Panc1 (cell line): Measurements from ENCODE around the gene VPS11. TPM values are rescaled to one million over a fixed set of nuclear protein-coding genes. Genes with fewer than 3 reads are reported as not detected.

ENCODE experiments used
- ATAC-seq: fragments of 200-7000 bp; cut with Tn5 transposase; 2 replicates; pipeline ENCODE4 v1.9.1; 2020; ENCODE audit warnings: mild to moderate bottlenecking, moderate library complexity
- BruUV-seq: library from RNA; stranded (reverse); fragments of 400-500 nt; replicated peaks from 2 replicates; lab custom pipeline; 2021; lab: Mats Ljungman, UMichigan
- CTCF ChIA-PET: fragments of 300-600 bp; sonication (Branson Sonifier 250); formaldehyde crosslinking; loops from one replicate; lab custom pipeline; 2022; ENCODE audit warnings: antibody characterized with exemption; lab: Charles Lee
- POLR2A ChIA-PET: fragments of 300-600 bp; sonication (Branson Sonifier 250); formaldehyde crosslinking; loops from one replicate; lab custom pipeline; 2022; ENCODE audit warnings: antibody characterized with exemption; lab: Charles Lee
- DNase-seq: peaks from one replicate; pipeline ENCODE4 v3.0.0-alpha.2; 2010; ENCODE audit warnings: low read depth, low spot score
- H3K27ac ChIP-seq: 2 replicates; pipeline ENCODE4 v1.5.1; 2011; ENCODE audit warnings: mild to moderate bottlenecking, low read length, inconsistent platforms
- H3K27me3 ChIP-seq: fragments of 200-500 bp; sonication (Bioruptor generic); 2 replicates; pipeline ENCODE4 v1.6.0; 2014; ENCODE audit warnings: low read length, inconsistent platforms; ENCODE audit not compliant: control insufficient read depth, insufficient read depth
- H3K36me3 ChIP-seq: fragments of 200-500 bp; sonication (Bioruptor generic); 2 replicates; pipeline ENCODE4 v1.5.1; 2014; ENCODE audit warnings: inconsistent platforms, mild to moderate bottlenecking, low read length, moderate library complexity; ENCODE audit not compliant: control insufficient read depth, insufficient read depth
- H3K4me1 ChIP-seq: 2 replicates; pipeline ENCODE4 v1.5.1; 2011; ENCODE audit warnings: inconsistent platforms, mild to moderate bottlenecking, low read length, moderate library complexity; ENCODE audit not compliant: control insufficient read depth, insufficient read depth
- H3K4me3 ChIP-seq, 2 experiments: 2 replicates each; pipeline ENCODE4 v1.5.1; 2011 to 2012; ENCODE audit warnings: low read depth in 2 of 2, low read length in 2 of 2, mild to moderate bottlenecking in 2 of 2, inconsistent platforms in 1 of 2, moderate library complexity in 1 of 2
- H3K9me3 ChIP-seq: fragments of 200-500 bp; sonication (Bioruptor generic); 2 replicates; pipeline ENCODE4 v1.5.1; 2014; ENCODE audit warnings: low read depth, mild to moderate bottlenecking, inconsistent platforms, low read length, moderate library complexity; ENCODE audit not compliant: control insufficient read depth, insufficient read depth
- POLR2AphosphoS5 ChIP-seq: IDR thresholded peaks from 2 replicates; pipeline ENCODE4 v1.6.1; 2012; ENCODE audit warnings: mild to moderate bottlenecking, low read depth, low read length, moderate library complexity
- SIN3A ChIP-seq: IDR thresholded peaks from 2 replicates; pipeline ENCODE4 v1.6.1; 2012; ENCODE audit warnings: low read depth, mild to moderate bottlenecking, low read length, moderate library complexity, borderline replicate concordance; ENCODE audit not compliant: insufficient read depth
- TCF7L2 ChIP-seq: IDR thresholded peaks from 2 replicates; pipeline ENCODE4 v1.6.1; 2011; ENCODE audit warnings: mild to moderate bottlenecking, low read depth, low read length, inconsistent platforms
- in situ Hi-C: cut with HindIII; loops from 2 replicates; pipeline ENCODE4 v1.10.0; 2016; ENCODE audit warnings: low sequenced_read_pairs, low pct_unique_long_range_greater_than_20kb
- intact Hi-C: fragments of 100-400 bp; cut with micrococcal nuclease; formaldehyde crosslinking; loops from one replicate; pipeline ENCODE4 v1.10.0; 2022; ENCODE audit not compliant: unreplicated experiment
- total RNA-seq: library from RNA; stranded (reverse); gene quantifications from one replicate; pipeline ENCODE4 v1.2.1, GENCODE V29; 2021; ENCODE audit not compliant: unreplicated experiment
- TF ChIP-seq, protein P1 (sequence below), 2 experiments: IDR thresholded peaks; 2 replicates each; pipeline ENCODE4 v1.6.1; 2011 to 2012; ENCODE audit warnings: low read depth in 2 of 2, control low read depth in 1 of 2, low read length in 1 of 2, mild to moderate bottlenecking in 1 of 2, moderate library complexity in 1 of 2; ENCODE audit not compliant: insufficient read depth in 1 of 2
- TF ChIP-seq, protein P2 (sequence below): fragments of 450-650 bp; IDR thresholded peaks from 2 replicates; pipeline ENCODE4 v1.5.1; 2017; ENCODE audit warnings: mild to moderate bottlenecking

The VPS11 gene
- total RNA-seq, 1 experiment from 2014 or later = 28.2 TPM

DNA sequence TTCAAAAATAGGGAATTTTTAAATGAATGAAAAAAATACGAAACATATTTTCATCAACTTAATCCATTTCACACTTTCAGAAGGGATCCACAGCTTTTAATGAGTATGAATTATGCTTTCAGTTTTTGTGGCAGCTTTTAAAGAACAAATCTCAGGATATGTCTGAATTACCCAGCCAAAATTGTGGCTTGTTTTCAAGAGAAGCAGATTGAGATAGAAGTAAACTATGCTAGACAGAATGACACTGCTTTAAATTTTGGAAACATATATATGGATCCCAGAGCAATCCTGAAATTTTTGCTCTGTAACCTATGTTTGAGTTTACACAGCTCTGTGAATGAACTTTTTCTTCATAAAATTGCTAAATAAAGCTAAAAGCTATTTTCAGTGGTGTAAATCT lies 51.3 kb downstream of the VPS11 start:
- BruUV-seq = no TSS peak
- in situ Hi-C loops = no loop called here
- no peak overlapping the region for H3K4me3 ChIP-seq
- ATAC-seq = no peak
- H3K27ac ChIP-seq = no peak overlapping the region
- intact Hi-C loops = no loop called here
- H3K4me1 ChIP-seq = peaks cover 12% of the 10 kb centered on the region
- peaks cover 5% of the 10 kb centered on the region; the same call in 1 of the 2 replicates for H3K36me3 ChIP-seq
- CTCF ChIA-PET = interaction anchor here (0.8 kb wide), 1 partner anchor 9 kb away, joined by 7 read pairs; no protein-coding TSS in a partner anchor
- no peak for DNase-seq
- POLR2A ChIA-PET = no interaction called here
- TF ChIP-seq SIN3A = no peak
- TF ChIP-seq, protein P1, sequence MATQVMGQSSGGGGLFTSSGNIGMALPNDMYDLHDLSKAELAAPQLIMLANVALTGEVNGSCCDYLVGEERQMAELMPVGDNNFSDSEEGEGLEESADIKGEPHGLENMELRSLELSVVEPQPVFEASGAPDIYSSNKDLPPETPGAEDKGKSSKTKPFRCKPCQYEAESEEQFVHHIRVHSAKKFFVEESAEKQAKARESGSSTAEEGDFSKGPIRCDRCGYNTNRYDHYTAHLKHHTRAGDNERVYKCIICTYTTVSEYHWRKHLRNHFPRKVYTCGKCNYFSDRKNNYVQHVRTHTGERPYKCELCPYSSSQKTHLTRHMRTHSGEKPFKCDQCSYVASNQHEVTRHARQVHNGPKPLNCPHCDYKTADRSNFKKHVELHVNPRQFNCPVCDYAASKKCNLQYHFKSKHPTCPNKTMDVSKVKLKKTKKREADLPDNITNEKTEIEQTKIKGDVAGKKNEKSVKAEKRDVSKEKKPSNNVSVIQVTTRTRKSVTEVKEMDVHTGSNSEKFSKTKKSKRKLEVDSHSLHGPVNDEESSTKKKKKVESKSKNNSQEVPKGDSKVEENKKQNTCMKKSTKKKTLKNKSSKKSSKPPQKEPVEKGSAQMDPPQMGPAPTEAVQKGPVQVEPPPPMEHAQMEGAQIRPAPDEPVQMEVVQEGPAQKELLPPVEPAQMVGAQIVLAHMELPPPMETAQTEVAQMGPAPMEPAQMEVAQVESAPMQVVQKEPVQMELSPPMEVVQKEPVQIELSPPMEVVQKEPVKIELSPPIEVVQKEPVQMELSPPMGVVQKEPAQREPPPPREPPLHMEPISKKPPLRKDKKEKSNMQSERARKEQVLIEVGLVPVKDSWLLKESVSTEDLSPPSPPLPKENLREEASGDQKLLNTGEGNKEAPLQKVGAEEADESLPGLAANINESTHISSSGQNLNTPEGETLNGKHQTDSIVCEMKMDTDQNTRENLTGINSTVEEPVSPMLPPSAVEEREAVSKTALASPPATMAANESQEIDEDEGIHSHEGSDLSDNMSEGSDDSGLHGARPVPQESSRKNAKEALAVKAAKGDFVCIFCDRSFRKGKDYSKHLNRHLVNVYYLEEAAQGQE (IDR thresholded peaks at IDR 0.05; ENCODE audit: insufficient read depth in 1 of 2, low read depth in 2 of 2, low read length in 1 of 2) = no peak
- no peak for TF ChIP-seq TCF7L2
- TF ChIP-seq POLR2AphosphoS5 = no peak
- TF ChIP-seq, protein P2, sequence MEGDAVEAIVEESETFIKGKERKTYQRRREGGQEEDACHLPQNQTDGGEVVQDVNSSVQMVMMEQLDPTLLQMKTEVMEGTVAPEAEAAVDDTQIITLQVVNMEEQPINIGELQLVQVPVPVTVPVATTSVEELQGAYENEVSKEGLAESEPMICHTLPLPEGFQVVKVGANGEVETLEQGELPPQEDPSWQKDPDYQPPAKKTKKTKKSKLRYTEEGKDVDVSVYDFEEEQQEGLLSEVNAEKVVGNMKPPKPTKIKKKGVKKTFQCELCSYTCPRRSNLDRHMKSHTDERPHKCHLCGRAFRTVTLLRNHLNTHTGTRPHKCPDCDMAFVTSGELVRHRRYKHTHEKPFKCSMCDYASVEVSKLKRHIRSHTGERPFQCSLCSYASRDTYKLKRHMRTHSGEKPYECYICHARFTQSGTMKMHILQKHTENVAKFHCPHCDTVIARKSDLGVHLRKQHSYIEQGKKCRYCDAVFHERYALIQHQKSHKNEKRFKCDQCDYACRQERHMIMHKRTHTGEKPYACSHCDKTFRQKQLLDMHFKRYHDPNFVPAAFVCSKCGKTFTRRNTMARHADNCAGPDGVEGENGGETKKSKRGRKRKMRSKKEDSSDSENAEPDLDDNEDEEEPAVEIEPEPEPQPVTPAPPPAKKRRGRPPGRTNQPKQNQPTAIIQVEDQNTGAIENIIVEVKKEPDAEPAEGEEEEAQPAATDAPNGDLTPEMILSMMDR = no peak
- no peaks in the 10 kb centered on the region for H3K27me3 ChIP-seq
- no peaks in the 10 kb centered on the region for H3K9me3 ChIP-seq

DNA sequence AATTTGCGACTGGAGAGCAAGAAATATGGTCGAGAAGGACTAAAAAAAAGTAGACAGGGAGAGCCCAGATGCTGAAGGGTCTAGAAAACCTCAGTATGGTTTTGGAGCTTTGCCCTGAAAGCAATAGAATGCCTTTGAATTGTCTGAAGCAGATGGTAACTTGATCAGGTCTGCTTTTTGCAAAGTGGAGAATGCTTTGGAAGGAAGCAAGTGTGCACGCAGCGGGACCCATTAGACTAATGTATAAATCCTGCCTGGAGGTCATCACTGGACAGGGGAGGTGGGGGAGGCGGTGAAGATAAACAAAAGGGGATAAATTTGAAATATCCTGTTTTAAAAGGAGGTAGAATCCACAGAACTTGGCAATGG lies 53.0 kb downstream of the VPS11 start:
- intact Hi-C loops (no loop called here), in situ Hi-C loops (no loop called here)
- TF ChIP-seq, protein P2 = no peak
- no peak for TF ChIP-seq SIN3A
- TF ChIP-seq POLR2AphosphoS5 = peak; percentile 32; the same call in 1 of the 2 replicates
- ATAC-seq (no peak), DNase-seq (no peak)
- Histone ChIP-seq H3K36me3 (peaks cover 5% of the 10 kb centered on the region), H3K27ac (peak overlapping the region; percentile 96), H3K9me3 (no peaks in the 10 kb centered on the region), H3K27me3 (no peaks in the 10 kb centered on the region), H3K4me1 (peaks cover 12% of the 10 kb centered on the region), H3K4me3 (peak overlapping the region; percentile 79 to 87)
- POLR2A ChIA-PET = interaction anchor here (0.6 kb wide), 3 partner anchors 13 to 470 kb away, joined by 3 to 13 read pairs (median 3); no protein-coding TSS in a partner anchor
- CTCF ChIA-PET = interaction anchor here (1.0 kb wide), 1 partner anchor 11 kb away, joined by 3 read pairs; no protein-coding TSS in a partner anchor
- BruUV-seq = TSS peak; percentile 99
